ENCODE measurements around the gene VGLL4.
"Not testable (repeated sequence)": the region's sequence is repeated elsewhere in the genome, so short reads cannot be mapped to it uniquely, and the experiment has no call there.

The VGLL4 gene

DNA sequence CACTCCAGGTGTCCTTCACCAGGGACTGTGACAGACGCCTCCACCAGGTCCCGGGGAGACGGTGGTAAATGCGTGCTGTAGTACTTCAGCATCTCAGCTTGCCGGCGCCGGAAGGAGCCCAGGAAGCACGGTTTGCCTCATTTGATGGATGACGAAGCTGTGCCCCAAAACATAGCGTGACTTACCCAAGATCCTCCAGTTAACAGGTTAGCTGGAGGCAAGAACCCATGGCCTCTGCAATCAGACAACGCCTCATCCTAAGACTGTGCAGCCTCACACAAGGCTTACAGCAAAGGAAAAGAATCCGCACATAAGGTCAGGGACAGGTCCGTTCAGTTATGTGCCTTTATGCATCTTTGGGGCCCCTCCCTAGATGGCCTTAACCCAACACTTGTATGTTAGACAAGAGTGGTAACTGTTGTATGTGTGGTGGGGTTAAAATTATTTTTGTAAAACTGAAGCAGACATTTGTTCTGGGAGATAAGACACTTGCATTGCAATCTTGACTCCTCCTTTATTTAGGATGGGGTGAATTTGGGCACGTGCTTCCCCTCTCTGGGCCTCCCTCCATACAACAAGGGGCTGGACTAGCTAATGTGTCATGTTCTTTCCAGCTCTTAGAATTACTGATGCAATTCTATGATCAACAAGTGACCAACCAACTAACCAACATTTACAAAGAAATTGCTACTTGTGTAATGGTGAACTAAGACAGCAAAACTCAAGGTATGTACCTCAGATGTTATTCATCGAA lies 39.4 kb downstream of the VGLL4 start:
- DNase-seq: no peak

DNA sequence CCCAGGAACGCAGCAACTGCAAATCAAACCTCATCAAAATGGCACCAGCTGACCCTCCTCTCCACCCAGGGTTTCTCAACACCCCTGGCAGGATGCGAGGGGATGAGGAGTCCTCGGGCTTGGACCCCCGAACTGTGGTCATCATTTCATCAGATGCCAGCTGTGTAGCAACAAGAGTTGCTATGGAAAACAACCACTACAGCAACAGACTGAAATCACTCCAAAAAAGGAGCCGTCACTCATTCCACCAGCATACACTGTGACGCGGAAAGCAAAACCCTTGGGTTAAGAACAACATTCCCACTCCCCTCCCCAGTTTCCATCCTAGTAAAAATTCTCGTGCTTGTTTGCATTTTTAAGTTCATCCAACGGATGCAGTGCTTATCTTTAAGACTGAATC lies 40.1 kb downstream of the VGLL4 start:
- no peak for DNase-seq

DNA sequence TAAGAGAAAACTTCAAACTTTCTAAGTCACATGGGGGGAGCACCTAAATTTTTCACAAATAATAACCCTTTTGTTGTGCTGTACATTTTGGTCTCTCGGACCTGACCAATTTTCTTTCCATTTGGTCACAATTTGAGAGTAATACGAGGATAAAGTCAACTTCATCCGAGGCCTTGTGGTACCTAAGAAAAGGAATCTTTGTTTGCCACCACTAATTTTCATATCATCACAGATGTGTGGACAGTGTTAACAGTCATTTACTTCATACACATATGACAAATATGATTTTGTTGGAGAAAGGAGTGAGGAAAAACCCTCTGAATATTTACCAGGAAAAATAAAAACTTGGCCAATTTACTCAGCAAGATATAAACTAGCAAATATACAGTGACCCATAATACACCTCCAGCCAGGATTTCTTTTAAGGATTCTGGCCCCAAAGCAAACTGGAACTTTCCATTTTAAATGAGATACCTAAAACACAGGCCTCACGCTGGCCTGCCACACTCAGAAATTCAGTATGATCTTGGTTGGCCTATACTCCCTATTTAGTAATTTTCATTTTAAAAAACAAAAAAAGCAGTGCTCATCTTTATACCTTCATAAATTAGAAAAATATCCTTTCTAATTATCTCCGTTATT lies 40.7 kb downstream of the VGLL4 start:
- no peak for DNase-seq

DNA sequence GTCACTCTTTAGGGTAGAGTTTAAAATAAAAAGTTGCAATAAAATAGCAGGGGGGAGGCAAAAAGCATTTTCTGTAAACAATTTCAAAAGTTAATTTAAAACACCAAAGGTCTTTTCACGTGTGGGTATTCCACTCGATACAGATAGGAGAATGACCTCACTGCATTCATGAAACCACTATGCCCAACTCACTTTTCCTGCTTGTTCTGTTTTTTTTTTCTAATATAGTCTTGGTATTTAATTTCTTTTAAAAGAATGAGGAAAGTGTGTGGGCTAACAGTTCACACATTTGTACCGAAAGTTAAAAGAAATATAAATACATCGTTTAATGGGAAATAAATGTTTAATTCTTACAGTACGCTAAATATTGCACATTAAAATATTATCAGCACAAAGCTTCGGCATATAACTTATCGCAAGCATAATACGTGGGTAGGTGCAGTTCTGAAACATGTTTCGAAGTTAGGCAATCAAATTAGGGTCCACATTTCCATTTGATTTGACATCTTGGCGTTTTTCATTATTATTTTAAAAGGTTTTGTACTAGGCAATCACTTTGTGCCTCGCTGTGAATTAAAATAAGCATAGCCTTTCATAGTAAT lies 41.4 kb downstream of the VGLL4 start:
- DNase-seq: no peak

DNA sequence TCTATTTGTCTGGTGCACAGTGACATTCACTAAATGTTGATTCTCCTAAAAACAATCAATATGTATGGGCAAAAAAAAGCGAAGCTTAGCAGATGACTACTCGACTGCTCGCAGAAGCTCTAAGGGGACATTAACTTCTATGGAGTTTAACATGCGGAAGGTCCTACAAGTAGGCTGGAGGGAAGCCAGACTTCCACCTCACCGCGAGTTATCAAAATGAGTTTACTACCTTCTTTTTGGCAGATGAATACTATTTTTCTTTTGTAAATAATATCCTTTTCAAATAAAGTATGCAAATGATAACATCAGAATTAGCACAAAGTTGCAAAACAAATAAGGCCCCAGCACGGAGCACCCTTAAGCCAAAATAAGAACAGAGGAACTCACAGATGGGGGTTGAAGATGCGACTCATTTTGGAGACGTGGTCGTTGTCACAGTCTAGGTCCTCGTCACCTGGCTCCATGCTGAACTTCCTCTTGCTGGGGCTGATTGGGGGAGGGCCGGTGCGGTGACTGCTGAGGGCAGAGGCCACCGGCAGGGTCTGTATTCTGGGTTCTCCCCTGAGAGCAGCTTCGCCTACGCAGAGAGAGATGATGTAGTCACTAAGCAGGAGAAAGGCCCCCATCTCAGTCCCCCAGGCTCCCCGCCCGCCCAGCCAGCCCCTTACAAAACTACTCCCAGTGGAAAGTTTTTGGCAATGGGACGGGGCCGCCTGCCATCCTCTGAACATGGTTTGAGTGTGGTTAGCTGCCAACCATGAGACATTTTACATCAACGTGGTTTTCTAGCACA lies 42.1 kb downstream of the VGLL4 start:
- peak; percentile 19 for DNase-seq

DNA sequence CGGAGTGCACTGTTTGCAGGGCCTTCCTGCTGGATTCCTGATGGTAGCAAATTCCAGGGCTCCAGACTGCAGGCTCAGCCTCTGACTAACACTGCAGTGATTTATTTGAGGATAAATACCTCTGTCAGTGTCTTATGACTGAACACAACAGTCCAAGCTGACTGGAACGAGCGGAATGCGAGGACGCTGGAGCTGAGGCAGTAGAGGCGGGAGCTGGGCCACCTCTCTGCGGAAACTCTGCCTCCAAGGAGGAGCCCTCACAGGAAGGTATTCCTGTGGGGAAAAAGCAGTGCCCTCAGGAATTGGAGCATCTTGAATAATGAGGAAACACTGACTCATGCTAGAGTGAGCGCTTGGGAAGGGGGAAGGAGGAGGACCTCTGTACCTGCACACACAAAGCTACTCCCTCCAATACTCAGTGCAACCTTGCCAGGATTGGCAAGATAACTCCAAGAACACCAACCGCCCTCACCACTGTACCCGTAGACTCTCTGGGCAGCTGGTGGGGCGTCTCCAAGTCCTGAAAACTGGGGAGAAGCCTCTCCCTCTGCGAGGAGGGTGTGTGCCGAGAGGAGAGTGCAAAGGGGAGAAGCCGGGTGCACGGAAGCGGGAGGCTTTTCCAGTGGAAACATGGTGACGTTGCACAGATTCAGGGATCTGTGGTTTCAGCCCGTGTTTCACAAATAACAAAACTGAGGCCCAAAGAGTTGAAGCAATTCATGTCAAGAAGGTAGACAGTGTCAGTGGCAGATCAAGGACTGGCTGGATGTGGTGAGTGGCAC lies 43.0 kb downstream of the VGLL4 start:
- no peak for DNase-seq

DNA sequence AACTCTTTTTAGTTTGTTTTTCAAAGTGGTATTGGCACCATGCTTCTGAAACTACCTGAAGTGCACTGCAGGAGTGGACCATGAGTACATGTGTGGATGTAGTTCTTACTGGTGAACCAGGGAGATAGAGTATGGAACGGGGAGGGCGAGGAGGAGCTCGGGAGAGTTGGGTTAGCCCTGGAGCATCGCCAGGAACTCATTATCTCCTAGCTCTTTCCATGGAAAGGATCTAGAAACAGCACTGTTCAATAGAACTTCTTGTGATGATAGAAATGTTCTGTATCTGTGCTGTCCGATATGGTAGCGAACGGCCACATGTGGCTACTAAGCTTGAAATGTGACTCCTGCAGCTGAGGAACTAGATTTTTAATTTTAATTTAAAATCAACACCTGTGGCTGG lies 47.3 kb downstream of the VGLL4 start:
- no peak for DNase-seq

DNA sequence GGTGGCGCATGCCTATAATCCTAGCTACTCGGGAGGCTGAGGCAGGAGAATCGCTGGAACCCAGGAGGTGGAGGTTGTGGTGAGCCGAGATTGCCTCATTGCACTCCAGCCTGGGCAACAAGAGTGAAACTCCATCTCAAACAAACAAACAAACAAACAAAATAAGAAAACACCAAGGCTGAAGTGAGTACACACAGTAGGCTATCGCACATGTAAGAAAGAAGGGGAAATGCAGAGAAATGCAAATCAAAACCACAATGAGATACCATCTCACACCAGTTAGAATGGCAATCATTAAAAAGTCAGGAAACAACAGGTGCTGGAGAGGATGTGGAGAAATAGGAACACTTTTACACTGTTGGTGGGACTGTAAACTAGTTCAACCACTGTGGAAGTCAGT lies 48.7 kb downstream of the VGLL4 start:
- not testable (repeated sequence) for DNase-seq

DNA sequence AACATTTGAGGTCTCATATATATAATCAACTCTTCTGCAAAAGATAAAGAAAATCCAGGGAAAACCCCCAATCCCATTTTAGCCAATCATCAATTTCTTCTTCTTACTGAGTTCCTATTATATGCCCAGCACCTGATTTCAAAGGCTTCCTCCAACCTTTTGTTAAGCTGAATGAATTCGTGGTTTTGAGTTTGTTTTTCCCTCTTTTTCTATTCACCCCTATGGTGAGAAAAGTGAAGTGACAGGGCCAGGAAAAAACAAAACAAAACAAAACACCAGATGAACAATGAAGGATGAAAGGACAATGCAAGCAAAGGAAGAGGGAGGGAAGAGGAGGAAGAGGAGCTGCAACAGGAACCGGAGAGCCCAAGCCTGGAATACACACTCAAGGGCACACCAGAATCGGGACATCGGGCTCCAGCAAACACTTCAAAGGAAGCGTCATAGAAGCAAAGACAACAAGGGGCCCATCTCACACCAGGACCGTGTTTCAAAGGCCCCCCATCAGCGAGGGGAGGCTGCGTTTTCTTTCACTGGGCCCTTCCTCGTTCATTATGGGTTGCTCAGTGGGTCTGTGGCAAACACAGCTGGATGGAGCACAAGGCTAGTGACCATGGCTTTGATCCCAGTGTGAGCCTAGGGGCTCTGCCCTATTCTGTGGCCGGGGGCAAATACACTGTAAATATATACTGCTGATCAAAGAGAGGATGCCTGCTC lies 50.2 kb downstream of the VGLL4 start:
- DNase-seq: no peak

DNA sequence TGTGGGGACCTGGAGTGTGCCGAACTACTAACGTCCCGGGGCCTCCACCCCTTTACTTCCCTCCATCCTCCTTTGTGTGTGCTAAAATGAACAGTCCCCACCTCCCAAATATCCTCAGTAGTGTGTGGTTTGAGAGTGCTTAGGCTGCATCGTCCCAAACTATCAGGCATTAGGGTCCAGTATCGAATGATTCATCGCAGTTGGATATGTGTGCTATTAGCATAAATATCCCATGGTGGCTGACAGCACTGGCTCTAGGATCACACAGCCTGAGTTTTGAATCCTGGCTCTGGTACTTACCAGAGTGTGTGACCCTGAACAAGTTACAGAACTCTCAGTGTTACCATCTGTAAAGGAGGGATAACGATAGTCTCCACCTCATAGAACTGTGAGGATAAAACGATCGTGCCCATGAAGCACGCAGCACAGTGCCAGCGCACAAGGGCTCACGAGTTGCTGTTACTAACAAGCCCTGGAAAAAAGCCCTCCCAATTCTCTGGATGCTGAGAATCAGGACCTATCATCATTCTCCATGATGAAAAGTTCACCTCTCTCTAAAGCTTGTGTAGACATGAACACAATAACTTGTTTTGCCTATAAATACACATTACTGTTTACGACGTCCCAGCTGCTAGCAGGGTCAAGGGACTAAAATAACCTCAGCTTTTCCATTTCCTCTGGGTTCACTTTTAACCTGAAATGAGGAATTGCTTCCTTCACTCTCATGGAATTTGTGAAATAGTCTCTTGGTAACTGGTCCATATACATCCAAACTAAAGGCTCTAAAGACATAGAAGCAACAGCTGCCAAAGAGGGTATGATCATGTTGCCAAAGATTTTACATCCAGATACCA lies 51.0 kb downstream of the VGLL4 start:
- DNase-seq: no peak

DNA sequence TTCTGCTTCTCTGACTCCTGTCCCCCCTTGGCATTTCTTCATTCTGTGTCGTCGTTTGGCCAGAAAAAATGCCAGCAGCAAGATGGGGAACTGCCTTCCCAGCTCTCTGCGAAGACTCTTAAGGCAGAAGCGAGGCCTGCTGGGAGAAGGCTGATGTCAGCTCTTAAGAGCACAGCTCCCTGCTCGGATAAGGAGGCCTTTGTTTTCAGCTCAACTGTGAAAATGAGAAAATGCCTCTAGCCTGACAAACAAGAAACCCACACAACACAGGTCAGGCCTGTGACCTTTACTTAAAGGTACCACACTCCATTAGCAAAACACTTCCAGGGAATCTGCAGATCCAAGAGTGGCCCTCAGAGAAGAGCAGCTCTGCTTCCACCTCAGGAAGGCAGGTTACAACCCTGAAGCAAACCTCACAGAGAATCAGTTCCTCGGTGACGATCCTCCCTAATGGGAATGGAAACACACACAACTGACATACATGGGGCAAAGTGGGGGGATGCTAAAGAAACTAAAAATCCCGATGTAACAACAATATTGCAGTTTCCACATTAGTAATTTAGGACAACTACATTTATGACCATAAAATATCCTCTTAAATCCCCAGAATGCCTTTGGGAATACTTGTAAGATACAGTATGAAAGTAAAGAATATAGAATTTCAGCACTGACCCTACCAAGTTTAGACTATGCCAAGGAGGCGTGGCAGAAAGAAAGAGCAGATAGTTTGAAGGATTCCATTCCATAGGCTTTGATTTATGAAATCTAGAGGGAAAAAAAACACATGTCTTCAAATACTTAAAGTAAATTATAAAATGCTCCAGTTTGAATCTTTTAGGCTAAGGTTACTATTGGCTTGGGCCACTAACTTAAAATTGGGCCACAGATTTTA lies 52.1 kb downstream of the VGLL4 start:
- DNase-seq: no peak

DNA sequence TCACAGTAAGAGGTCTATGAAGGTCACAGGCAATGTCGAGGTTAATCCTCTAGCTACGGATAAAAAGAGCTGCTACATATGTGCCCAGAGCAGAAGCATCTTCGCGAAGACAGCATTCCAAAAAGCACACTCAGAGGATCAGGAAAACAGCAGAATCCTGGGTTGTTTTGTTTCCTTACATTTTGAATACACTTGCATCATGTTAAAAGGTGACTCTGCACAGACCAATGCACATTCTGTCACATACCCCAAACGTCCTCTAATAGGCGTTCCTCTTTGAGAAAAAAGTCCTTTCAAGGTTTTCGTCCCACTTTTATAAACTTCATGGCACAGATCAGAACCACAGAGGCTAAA lies 52.7 kb downstream of the VGLL4 start:
- no peak for DNase-seq

DNA sequence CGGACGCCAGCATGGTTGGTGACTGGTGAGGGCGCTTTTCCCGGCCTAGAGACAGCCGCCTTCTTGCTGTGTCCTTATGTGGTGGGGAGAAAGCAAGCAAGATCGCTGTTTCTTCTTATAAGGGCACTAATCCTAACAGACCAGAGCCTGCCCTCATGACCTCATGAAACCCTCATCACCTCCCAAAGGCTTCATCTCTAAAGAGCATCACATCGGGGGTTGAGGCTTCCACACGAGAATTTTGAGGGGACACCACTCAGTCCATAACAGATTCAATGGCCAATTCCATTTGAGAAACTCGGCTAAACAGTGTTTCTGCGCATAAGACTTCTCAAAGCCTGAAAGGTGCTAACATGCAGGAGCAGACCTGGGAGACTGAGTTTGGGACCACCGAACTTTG lies 54.0 kb downstream of the VGLL4 start:
- DNase-seq: no peak

DNA sequence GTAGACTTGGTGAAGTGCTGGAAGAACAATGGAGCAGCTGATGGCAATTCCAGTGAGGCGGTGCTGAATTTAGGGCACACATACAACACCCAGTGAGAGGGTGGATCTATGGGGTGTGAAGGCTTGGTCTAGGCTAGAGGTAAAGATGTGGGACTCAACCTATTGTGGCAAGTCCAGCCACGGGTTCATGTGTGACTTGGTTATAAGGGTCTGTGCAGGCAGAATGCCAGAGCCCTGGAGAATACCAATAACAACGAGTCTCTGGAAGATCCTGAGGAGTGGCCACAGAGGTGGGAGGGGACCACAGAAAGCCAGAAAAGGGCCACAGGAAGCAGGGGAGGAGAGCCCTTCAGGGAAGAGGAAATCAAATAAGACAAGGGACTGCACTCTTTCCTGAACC lies 55.0 kb downstream of the VGLL4 start:
- no peak for DNase-seq

DNA sequence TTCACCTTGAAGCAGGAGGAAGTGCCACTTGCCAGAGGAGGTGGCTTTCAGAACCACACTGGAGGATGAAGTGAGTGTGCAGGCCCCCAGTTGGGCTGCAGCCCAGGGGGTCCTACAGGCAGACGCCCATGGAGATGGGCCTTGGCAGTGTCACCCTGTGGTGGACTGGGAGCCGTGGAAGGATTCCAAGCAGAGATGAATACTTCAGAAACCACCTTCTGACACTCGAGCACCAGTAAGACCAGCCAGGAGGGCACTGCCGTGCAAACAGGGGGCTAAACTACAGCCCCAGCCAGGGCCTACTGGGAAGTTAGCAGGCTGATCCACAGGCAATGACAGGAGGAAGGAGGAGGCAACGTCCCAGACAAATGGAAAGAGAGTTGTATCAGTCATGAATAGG lies 55.4 kb downstream of the VGLL4 start:
- DNase-seq: no peak

DNA sequence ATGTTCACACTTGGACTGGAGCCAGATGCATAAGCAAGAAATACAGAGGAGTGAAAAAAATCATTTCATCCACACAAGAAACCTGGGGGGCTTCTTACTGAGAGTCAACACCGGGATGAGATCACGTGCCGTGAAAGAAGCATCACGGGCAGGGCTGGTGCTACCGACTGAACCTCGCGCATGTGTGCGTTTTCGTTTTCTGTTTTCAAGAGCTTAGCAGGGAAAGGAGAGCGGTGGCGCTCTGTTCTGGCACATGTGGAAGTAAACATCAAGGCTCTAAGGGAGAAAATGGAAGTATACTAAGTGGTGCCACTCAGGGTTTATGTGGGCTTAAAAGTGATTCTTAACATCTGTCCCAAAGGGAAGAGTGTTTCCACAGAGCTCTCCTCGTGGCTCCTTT lies 55.9 kb downstream of the VGLL4 start:
- DNase-seq: no peak

DNA sequence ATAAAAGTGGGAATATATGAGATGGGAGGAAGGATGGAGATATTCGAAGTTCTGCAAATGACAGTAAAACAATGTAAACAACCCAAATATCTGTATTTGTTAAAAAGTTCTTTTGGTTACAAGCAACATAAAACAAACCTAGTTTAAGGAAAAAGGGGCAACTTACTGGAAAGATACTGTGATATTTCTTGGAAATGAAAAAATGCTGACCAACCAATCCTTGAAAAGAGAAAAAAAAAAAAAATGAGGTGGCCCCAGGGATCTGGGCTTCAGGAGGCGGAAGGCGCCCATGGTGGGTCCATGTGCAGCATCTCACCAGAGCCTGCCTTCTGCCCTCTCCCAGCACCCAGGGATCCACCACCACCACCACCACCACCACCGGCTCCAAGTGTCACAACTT lies 59.1 kb downstream of the VGLL4 start:
- DNase-seq: no peak

DNA sequence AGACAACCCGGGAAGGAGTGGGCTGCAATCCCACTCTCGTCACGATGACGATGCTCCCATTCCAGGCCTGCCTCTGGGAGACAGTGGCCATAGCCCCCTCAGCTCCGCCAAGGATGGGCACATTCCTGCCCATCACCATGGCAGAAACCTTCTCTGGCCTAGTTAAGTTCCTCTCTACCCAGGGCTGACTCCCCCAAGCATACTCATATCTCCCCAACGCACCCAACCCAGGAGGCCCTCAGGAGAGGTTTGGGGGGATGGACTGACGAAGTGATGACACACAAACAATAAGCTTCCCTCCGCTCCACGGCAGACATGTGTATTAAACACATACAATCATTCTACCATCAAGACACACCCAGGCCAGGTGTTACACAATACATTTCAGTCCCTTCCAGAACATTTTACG lies 60.1 kb downstream of the VGLL4 start:
- no peak for DNase-seq

DNA sequence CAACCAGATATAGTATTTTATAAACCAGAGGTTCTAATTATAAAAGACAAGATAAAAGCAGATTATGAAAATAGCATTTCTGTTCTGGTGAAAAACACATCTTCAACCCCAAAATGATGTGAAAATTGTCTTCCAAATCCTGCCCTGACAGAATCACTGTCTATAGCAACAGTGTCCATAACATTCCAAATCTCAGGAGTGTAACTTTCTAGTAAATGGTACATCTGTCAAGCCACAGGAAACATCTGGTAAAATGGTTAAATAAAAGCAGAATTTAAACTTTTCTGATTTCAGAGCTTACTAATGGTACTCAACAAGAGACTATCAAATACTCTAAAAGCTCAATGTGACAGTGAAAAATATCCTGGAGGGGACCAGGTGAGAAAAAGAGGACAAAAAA lies 60.5 kb downstream of the VGLL4 start:
- DNase-seq: no peak
